Fibroblast of skin of abdomen (primary cell): ENCODE results near the gene AHCYL1.

Experiments used
- DNase-seq: peaks from one replicate; pipeline ENCODE4 v3.0.0-alpha.2; 2013

AHCYL1 gene

GRCh38 chr1:110039641-110040040 is 55.1 kb downstream of the AHCYL1 start:
- DNase-seq = no peak

- no peak for DNase-seq
Measured at GRCh38 chr1:110040548-110040947, 56.0 kb downstream of the AHCYL1 start.

DNA sequence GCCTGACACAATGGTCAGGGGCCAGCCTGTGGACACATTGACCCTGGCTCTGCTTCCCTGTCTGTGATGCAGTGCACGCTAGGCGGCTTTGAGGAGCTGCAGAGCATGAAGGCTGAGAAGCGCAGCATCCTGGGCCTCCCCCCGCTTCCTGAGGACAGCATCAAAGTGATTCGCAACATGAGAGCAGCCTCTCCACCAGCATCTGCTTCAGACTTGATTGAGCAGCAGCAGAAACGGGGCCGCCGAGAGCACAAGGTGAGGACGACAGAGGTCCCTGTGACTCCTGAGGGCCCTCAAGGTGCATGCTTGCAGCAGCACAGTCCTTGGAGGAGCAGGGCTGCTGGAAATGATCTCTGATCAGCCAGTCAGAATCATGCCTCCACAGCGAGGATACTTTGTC is 58.5 kb downstream of the AHCYL1 start:
- DNase-seq = no peak

- DNase-seq = no peak
Measured at GRCh38 chr1:110047463-110047862, 62.9 kb downstream of the AHCYL1 start.

DNA sequence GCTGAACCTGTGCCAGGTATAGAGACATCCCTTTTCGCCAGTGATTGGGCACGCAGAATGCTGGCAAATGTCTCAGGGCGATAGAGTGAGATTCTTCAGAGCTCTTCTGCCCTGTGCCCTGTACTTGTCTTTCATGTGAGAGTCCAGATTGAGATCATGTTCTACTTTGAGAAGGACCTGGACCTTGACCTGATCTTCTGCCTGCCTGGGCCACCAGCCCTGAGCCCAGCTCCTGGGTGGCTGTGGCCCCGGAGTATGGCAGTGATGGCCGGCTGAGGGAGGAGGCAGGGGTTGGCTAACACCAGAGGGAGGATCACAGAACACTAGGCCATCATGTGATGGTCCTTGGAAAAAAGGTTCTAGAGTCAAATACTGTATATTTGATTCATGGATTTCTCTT is 63.7 kb downstream of the AHCYL1 start:
- DNase-seq = no peak

DNA sequence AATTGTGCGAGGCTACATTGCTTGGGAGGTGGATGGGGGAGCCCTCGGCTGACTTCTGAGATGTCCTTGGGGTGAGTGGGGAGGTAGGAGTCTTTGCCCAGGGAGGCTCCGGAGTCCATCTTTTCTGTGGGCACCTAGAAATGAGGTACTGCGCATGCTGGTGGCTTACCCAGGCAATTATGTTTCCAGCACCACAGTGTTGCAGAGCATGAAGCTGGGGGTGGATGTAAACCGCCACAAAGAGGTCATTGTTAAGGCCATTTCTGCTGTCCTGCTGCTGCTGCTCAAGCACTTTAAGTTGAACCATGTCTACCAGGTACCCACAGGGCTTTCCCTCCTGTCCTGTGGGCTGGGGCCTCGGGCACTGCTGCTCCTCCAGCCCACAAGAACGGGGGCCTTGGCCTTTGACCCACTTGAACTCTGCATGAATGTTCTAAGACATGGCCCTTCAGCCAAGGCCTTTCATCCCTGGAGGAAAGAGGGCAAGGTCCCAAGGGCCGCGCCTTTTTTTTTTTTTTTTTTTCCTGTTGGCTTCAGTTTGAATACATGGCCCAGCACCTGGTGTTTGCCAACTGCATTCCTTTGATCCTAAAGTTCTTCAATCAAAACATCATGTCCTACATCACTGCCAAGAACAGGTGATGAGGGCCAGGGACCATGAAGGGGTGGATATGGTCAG is 64.5 kb downstream of the AHCYL1 start:
- no peak for DNase-seq

DNA sequence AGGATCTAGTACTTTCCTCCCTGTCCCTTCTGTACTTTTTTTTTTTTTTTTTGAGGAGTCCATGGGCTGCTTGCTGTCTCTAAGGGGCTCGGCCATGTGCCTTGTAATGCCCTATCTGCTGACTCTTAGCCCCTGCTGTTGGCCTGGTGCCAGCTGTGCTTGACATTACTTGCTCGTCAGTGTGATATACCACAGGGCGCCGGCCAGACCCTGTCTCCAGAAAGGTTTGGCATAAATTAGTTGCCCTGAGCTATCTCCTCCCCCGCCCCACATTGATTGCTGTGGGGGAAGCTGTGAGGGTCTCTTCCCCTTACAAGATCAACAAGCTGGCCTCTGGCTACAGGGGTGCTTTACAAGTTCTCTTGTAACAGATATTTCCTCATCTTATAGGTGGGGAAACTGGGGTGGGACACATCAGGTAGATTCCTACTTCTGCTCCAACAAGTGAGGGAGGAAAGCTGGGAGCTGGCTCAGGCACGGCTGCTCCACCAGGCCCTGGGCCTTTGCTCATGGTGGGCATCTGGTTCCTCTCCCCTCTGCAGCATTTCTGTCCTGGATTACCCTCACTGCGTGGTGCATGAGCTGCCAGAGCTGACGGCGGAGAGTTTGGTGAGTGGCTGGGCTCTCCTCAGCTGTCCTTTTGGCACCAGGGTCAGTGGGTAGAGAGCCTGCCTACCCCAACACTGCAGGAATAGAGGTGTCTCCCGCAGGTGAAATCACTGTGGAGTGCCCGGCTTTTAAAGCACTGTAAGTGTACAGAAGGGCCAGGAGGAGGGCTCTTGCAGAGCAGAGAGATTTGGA is 65.4 kb downstream of the AHCYL1 start:
- no peak for DNase-seq

DNA sequence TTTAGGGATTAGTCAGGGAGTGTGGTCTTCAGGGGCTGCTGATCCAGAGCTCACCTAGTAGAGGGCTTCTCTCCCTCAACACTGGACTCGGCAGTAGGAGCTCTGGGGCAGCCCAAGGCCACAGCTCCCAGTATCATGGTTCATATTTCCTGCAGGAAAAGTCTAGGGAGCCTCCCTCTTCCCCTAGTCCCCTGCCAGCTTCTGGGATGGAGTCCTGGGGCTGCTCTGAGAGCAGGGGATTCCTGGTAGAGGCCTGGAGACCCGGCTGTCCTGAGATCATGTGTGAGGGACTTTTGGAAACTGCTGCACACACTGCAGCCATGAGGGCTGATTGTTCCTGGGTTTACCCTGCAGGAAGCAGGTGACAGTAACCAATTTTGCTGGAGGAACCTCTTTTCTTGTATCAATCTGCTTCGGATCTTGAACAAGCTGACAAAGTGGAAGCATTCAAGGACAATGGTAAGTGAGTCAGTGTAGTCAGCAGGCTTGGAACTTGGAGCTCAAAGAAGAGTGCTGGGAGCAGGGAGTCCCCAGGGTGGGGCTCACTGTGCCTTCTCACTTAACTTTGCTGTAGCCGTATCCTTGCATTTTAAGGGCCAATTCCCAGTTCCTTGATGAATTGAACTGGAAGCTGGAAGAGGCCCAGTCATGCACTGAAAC is 66.2 kb downstream of the AHCYL1 start:
- DNase-seq = no peak

DNA sequence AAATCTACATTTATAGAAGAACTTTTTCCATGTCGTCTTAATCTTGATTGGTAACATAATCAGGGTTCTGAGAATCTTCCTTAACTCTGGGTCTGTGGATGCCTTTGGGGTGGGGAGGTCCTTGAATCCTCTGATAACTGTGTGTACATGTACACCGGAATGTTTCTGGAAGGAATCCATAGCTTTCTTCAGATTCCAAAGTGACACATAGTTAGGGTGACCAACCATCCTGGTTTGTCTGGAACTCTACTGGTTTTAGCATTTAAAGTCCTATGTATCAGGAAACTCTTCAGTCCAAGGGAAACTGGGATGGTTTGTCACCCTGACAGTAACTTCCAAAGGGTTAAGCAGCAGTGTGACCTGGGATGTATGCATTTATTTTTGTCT is 66.7 kb downstream of the AHCYL1 start:
- DNase-seq = peak; percentile 27

DNA sequence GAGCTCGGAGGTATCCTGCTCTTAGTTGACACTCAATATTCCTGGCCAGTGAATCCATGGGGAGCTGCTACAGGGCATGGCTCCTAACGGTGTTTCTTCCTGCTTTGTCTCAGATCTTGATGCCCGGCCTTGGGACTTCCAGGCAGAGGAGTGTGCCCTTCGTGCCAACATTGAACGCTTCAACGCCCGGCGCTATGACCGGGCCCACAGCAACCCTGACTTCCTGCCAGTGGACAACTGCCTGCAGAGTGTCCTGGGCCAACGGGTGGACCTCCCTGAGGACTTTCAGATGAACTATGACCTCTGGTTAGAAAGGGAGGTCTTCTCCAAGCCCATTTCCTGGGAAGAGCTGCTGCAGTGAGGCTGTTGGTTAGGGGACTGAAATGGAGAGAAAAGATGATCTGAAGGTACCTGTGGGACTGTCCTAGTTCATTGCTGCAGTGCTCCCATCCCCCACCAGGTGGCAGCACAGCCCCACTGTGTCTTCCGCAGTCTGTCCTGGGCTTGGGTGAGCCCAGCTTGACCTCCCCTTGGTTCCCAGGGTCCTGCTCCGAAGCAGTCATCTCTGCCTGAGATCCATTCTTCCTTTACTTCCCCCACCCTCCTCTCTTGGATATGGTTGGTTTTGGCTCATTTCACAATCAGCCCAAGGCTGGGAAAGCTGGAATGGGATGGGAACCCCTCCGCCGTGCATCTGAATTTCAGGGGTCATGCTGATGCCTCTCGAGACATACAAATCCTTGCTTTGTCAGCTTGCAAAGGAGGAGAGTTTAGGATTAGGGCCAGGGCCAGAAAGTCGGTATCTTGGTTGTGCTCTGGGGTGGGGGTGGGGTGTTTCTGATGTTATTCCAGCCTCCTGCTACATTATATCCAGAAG is 69.2 kb downstream of the AHCYL1 start:
- DNase-seq = no peak

DNA sequence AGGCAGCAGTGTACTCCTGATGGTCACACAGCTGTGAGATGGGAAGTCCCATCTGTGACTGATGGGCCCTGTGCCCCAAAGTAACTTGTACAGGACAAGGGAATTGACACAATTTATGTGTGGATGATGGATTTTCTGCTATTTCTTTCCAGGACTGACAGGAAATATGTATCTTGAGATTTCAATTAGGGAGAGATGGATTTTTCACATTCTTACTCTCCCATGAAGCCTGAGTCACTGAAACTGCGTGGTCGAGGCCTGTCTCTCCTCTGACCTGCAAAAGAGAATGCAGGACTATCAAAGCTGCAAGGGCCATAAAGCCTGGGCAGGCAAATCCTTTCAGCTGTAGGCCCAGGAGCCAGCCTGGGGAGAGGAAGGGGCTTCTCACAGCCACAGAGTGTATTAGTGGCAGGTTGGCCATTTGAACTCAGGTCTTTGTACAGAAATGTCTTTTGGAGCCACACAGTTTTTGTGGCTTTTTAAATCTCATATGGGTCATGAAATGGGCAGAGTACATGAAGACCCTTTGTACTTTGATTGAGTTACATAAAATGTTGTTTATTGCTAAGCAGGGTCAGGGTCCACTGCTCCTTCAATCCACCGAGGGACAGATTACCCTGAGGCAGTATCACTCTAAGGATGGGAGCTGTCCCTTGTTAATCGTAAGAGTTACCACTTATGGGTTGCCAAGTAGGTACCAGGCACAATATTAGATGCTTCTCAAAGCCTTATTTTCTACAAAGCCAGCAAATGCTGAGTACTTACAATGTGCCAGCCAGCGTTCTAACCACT is 71.1 kb downstream of the AHCYL1 start:
- peak; percentile 67 for DNase-seq

GRCh38 chr1:110056285-110056683 is 71.7 kb downstream of the AHCYL1 start:
- no peak for DNase-seq

- DNase-seq = peak; percentile 74
Measured at GRCh38 chr1:110056776-110057175, 72.2 kb downstream of the AHCYL1 start.

DNA sequence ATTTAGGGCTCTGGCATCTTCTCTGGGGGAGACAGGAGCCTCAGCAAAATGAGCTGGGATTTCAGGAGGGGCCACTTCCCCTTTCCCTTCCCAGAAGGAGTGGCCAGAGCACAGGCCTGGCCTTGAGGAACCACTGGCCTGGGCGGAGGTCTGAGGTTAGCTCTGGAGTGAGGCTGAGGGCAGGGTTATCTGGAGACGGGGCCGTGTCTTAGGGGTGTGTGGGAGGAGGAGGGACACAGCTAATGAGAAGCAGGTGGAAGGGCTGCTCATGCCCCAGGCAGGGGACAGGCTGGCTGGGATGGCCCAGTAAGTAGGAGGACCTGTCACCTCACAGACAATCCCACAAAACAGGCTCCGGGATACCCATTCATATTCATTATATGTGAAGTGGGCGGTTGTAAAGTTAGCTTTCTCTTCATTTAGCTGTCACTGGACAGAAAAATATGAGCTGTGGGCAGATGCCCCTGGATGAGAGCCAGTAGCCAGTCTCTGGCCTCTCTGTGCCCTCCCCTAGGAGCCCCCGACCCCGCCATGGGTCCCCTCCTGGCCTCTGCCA is 73.5 kb downstream of the AHCYL1 start:
- DNase-seq = no peak

DNA sequence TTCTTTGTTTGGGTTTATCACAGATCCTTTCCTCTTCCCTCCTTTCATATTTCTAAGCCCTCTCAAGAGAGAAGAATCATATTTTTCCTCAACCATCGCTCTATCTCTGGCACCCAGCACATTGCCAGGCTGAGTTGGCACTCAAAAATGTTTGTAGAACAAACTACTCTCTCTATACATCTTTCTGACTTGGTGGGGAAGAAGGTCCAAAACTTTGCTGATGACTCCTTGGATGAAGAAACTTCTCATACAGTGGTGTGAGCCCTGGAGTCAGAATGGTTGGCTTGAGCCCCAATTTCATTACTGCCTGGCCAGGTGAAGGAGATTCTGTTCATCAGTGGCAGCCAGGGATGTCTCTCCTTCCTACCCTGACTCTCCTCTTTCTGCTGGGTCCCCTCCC is 74.0 kb downstream of the AHCYL1 start:
- DNase-seq = no peak

GRCh38 chr1:110059133-110059863 is 74.7 kb downstream of the AHCYL1 start:
- peak; percentile 43 for DNase-seq

GRCh38 chr1:110060034-110060661 is 75.6 kb downstream of the AHCYL1 start:
- no peak for DNase-seq

DNA sequence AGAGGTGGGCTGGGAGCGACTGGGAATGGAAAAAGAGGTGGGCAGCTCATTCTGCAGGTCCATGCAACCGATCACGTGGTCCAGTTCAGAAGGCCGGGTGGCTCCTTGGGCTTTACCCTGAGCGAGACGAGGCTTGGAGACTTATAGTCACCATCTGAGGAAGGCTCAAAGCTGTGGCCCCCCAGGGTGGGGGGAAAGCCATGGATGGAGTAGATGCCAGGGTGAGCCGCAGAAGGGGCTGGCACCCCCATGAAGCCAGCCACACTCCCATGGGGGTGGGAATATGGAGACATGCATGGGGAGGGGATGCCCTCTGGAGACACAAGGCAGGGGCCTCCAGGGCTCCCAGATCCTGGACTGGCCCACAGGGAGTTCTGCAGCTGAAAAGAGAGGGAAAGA is 76.1 kb downstream of the AHCYL1 start:
- DNase-seq = no peak

DNA sequence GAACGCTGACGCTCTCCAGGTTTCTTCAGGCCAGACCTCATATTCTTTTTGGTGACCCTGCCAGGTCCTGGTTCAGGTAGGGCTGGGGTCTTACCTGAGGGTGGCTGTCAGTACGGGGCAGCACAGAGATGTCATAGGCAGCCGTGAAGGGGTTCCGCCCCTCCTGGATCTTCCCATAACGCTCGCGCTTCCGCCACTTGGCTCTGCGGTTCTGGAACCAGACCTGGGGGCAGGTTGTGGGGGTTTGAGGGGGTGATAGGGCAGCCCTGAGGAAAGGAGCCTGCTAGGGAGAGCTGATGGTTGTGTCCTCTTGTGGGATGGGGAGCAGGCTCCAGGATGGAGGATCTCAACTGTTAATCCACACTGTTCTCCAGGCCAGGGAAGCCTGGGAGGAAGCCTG is 76.8 kb downstream of the AHCYL1 start:
- no peak for DNase-seq

DNA sequence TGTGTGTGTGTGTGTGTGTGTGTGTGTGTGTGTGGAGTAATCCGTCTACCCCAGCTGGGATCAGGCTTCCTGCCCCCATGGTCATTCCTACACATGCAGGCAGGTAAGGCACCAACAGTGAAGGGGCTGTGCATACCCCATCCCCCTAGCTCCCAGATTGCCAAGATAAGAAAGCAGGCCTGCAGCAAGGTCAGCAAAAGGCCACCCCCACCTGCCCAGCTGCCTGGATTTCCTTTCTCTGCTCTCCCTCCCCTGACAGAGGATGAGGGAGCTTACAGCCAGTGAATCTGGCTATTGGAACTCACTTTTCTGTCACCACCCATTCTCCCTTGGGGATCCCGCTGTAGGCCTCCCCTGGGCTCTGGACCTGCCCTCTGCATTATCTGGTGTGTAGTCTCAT is 78.0 kb downstream of the AHCYL1 start:
- no peak for DNase-seq
